ENCODE results near the gene LMX1B.

DNA sequence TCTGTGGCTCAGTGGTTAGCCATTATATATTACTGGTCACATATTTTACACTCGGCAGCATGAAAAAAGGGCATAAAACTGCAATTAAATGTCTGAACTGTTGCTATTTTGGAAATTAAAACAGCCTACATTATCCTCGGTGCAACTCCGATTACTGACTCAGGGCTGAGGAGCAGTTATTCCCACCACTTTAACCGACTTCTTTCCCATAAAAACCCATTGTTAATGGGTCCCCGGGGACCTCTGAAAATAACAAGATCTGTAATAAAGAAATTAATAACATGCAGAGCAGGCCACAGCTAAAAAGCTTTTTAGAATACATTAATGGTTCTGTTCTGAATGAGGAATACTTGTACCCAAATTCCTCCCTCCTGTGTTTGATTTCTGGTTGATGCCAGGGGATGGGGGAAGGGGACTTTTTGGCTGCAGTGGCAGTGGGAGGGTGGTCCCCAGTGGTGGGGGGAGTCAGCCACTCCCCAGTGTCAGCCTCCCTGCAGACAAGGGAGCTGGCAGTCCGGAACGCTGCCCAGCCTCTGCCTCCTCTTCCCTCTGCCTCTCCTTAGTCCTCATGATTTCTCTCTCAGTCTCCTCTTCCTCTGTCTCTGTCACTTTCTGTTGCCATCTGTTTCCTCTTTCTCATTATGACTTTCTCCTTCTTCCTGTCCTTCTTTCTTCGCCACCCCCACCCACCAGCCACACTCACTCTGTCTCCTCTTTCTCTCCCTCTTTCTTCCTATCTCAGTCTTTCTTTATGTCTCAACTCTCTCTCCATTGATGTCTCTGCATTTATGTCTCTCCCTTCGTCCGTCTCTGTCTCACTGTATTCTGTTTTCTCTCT, 132.1 kb downstream of the LMX1B start:
- TF ChIP-seq, protein P1, sequence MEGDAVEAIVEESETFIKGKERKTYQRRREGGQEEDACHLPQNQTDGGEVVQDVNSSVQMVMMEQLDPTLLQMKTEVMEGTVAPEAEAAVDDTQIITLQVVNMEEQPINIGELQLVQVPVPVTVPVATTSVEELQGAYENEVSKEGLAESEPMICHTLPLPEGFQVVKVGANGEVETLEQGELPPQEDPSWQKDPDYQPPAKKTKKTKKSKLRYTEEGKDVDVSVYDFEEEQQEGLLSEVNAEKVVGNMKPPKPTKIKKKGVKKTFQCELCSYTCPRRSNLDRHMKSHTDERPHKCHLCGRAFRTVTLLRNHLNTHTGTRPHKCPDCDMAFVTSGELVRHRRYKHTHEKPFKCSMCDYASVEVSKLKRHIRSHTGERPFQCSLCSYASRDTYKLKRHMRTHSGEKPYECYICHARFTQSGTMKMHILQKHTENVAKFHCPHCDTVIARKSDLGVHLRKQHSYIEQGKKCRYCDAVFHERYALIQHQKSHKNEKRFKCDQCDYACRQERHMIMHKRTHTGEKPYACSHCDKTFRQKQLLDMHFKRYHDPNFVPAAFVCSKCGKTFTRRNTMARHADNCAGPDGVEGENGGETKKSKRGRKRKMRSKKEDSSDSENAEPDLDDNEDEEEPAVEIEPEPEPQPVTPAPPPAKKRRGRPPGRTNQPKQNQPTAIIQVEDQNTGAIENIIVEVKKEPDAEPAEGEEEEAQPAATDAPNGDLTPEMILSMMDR (IDR thresholded peaks at IDR 0.05), result no peak
- no peak for TF ChIP-seq ZNF263 (CRISPR knock-in tag; IDR thresholded peaks at IDR 0.05; ENCODE audit: low read depth)

All from WTC11 (cell line).